ENCODE data around the gene CNNM4.
A peak's percentile ranks its signal among the peaks of the same experiment; 100 is the strongest.

CNNM4 gene

DNA sequence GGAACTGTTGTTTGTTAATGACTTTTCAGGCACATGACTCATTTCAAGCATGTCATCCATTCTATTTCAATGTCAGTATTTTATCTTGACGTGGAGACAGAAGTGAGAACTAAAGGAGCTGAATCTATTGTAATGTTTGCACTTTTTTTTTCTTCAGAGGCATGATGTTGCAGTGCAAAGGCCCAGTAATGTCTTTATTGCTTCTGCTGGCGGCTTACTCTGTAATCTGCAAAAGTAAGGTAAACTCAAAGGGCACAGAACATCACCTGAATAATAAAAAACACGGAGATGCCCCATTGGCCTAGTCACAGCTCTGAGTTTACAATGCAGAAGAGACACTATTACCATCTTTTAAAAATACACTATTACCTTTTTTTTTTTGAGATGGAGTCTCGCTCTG lies 53.0 kb downstream of the CNNM4 start:
- Histone ChIP-seq H3K36me3 (peaks cover 0 to 27% (median 14%) of the 10 kb centered on the region in 3 donors), H3K4me3 (no peak overlapping the region), H3K9me3 (no peaks in the 10 kb centered on the region), H3K4me1 (peaks cover 0 to 32% (median 24%) of the 10 kb centered on the region in 4 donors), H3K27ac (no peak overlapping the region), H3K27me3 (no peaks in the 10 kb centered on the region)
- intact Hi-C loops (cut with DNase I; ENCODE audit: low total_unique reads) = no loop called here
- TF ChIP-seq CTCF (IDR thresholded peaks at IDR 0.05) = no peak
- DNase-seq = no peak

- Histone ChIP-seq H3K27me3 (no peaks in the 10 kb centered on the region), H3K27ac (peak overlapping the region; percentile 77 to 95), H3K36me3 (peaks cover 0 to 16% (median 8%) of the 10 kb centered on the region in 3 donors), H3K9me3 (no peaks in the 10 kb centered on the region), H3K4me1 (peaks cover 0 to 50% (median 37%) of the 10 kb centered on the region in 4 donors), H3K4me3 (peak overlapping the region; percentile 58 to 85)
- no peak for TF ChIP-seq CTCF (IDR thresholded peaks at IDR 0.05)
- intact Hi-C loops (cut with DNase I; ENCODE audit: low total_unique reads) = loop anchor here (5.0 kb wide), 1 partner anchor 42 kb away; the partner anchor contains the start of gene ANKRD39
- DNase-seq = peak in 1 of 2 donors; percentile 42
Observed at GRCh38 chr2:96815326-96816126, 54.8 kb downstream of the CNNM4 start.

DNA sequence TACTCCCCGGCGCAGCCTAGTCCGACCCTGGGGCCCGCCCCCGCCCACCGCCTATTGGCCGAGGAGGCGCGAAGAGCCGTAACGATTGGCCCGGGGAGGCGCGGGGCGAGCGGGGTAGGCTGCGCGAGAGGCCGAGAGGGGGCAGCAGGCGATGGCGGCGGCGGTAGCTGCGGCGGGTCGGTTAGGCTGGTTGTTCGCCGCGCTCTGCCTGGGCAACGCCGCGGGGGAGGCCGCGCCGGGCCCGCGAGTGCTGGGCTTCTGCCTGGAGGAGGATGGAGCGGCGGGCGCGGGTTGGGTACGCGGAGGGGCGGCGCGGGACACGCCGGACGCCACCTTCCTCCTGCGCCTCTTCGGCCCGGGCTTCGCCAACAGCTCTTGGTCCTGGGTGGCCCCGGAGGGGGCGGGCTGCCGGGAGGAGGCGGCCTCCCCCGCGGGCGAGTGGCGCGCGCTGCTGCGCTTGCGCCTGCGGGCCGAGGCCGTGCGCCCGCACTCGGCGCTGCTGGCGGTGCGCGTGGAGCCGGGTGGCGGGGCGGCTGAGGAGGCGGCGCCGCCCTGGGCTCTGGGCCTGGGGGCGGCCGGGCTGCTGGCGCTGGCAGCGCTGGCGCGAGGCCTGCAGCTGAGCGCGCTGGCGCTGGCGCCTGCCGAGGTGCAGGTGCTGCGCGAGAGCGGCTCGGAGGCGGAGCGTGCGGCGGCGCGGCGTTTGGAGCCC lies 55.6 kb downstream of the CNNM4 start, which contains the start of gene CNNM3:
Gene CNNM3, plus strand, starts transcription at position 142 of the 709 bp plus-strand sequence. Its CDS starts 10 bp downstream, at position 152.
- intact Hi-C loops (cut with DNase I; ENCODE audit: low total_unique reads) = loop anchor here (5.0 kb wide), 1 partner anchor 41 kb away; the partner anchor contains the start of gene ANKRD39
- peaks cover 0 to 58% (median 40%) of the 10 kb centered on the region in 4 donors for H3K4me1 ChIP-seq

GRCh38 chr2:96816836-96817702 lies 56.4 kb downstream of the CNNM4 start:
- H3K27me3 ChIP-seq = no peaks in the 10 kb centered on the region
- no peak for DNase-seq
- H3K9me3 ChIP-seq = no peaks in the 10 kb centered on the region
- peaks cover 0 to 57% (median 40%) of the 10 kb centered on the region in 4 donors for H3K4me1 ChIP-seq
- peaks cover 0 to 16% (median 2%) of the 10 kb centered on the region in 3 donors for H3K36me3 ChIP-seq
- peak overlapping the region; percentile 58 to 85 for H3K4me3 ChIP-seq
- intact Hi-C loops (cut with DNase I; ENCODE audit: low total_unique reads) = loop anchor here (5.0 kb wide), 1 partner anchor 40 kb away; the partner anchor contains the start of gene ANKRD39
- no peak for TF ChIP-seq CTCF (IDR thresholded peaks at IDR 0.05)
- H3K27ac ChIP-seq = peak overlapping the region; percentile 53 to 95

More for the DNA sequence above, 55.6 kb downstream of the CNNM4 start, which contains the start of gene CNNM3:
- Histone ChIP-seq H3K36me3 (peaks cover 0 to 16% (median under 1%) of the 10 kb centered on the region in 3 donors), H3K27me3 (no peaks in the 10 kb centered on the region), H3K9me3 (no peaks in the 10 kb centered on the region), H3K27ac (peak within 1 kb of the TSS; percentile 77 to 95), H3K4me3 (peak within 1 kb of the TSS; percentile 58 to 85)
- peak; percentile 96 to 98 for DNase-seq
- peak; percentile 66 to 67 for TF ChIP-seq CTCF (IDR thresholded peaks at IDR 0.05)

DNA sequence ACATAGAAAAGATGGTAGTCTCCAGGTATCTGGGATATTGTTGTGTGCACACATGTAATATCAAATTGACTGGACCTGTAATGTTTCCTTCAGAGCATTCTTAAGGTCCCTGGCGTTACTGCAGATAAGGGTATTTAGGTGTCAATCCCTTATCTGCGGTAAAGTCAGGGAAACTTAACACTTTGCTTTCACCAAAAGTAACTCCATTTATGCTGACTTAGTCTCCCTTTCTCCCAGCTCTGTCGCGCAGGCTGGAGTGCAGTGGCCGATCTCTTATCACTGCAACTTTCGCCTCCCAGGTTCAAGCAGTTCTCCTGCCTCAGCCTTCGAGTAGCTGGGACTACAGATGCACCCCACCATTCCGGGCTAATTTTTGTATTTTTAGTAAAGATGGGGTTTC lies 57.2 kb downstream of the CNNM4 start:
- H3K4me3 ChIP-seq = peak overlapping the region; percentile 58 to 85
- peaks cover 0 to 56% (median 38%) of the 10 kb centered on the region in 4 donors for H3K4me1 ChIP-seq
- no peaks in the 10 kb centered on the region for H3K9me3 ChIP-seq
- H3K27ac ChIP-seq = no peak overlapping the region
- no peaks in the 10 kb centered on the region for H3K27me3 ChIP-seq
- TF ChIP-seq CTCF (IDR thresholded peaks at IDR 0.05) = no peak
- intact Hi-C loops (cut with DNase I; ENCODE audit: low total_unique reads) = loop anchor here (5.0 kb wide), 1 partner anchor 39 kb away; the partner anchor contains the start of gene ANKRD39
- DNase-seq = no peak
- peaks cover 0 to 16% (median 7%) of the 10 kb centered on the region in 3 donors for H3K36me3 ChIP-seq

Measured in tibial artery (tissue), 4 donors.